NT2/D1 (cell line): ENCODE measurements around the gene TNK1.

Experiments used
- YY1 ChIP-seq: IDR thresholded peaks from 2 replicates; pipeline ENCODE4 v1.6.1; 2011; ENCODE audit not compliant: insufficient read length, insufficient read depth
- ZNF274 ChIP-seq: IDR thresholded peaks from 2 replicates; pipeline ENCODE4 v1.6.1; 2011; ENCODE audit warnings: mild to moderate bottlenecking, low read depth, low read length

DNA sequence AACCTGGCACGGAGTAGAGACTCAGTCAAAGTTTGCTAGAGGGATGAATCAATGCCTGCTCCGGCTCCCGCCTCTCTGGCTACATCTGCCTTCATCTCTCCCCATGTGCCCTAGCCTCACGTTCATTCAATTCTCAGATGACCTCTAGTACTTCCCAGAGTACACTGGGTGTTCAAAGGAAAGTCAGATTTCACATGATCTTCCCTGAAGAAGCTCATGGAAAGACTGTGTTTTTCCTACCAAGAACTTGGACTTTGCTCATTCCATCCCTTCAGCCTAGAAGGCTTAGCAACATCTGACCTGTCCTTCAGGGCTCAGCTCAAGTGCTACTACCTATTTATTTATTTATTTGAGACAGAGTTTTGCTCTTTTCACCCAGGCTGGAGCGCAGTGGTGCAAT lies 11.1 kb upstream of the TNK1 start:
- TF ChIP-seq ZNF274 (no peak), YY1 (no peak)
